T-helper 2 cell (primary cell): ENCODE measurements around the gene PTPRK.

Source experiments
- DNase-seq, 5 experiments: peaks; one replicate each; pipeline versions ENCODE4 v3.0.0 to v3.0.0-alpha.2; 2012 to 2022

PTPRK gene

GRCh38 chr6:127997496-127998164, 522.8 kb downstream of the PTPRK start:
- no peak for DNase-seq

DNA sequence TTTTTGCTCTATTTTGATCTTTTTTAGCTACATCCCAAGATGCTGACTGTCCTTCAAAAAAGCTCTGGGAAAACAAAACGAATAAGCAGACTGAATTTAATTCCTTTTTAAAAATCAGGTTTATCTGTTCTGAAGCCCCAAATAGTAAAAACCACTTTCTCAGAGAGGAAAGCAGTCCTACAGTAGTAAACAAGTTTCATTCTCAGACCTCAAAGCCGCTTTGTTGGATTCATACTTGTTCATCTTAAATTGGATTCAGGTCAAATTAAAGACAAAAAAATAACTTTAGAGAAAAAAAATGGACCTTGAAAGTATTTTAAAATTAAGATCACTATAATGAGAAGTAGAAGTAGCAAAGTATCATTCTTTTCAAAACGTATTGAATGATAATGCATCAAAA, 523.5 kb downstream of the PTPRK start:
- no peak for DNase-seq

- no peak for DNase-seq
Measured at GRCh38 chr6:127992144-127992543, 528.3 kb downstream of the PTPRK start.

DNA sequence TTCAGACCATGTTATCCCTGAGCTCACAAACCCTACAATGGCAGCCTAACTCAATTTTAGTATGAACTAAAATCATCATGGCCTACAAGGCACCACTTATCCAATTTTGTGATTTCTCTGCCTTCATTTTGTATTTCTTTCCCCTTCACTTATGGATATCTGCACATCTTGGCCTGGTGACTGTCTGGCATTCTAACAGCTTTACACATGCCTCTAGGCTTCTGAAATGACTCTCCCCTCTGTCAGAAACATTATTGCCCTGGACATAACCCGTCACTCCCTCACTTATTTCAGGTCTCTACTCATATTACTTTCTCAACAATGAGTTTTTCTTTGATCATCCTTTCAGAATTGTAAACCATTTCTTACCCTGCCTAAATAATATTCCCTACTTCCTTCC, 530.3 kb downstream of the PTPRK start:
- DNase-seq, result no peak

DNA sequence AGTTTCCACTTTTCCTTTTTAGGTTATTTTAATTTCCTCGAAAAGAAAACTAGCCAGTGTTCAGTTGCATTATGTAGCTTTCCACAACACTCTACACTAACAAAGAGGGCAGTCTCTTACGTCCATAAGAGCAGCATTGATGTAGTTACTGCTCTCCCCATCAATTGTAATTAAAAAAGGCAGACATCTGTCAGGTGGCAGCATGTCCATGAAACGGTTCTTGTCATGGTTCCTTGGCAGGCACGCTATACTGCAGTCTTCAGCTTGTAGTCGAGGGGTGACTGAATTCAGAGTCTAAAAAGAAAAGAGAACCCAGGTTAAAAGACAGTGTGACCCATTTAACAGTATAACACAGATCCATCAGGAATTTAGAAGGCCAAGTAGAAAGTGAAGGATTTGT, 539.4 kb downstream of the PTPRK start:
- no peak for DNase-seq

- peak in 2 of 5 experiments; percentile 31 to 38 for DNase-seq
Measured at GRCh38 chr6:127978185-127978584, 542.2 kb downstream of the PTPRK start.

- no peak for DNase-seq
Measured at GRCh38 chr6:127976796-127977195, 543.6 kb downstream of the PTPRK start.

- DNase-seq, result no peak
Measured at GRCh38 chr6:127976111-127976510, 544.3 kb downstream of the PTPRK start.

GRCh38 chr6:127972815-127973214, 547.6 kb downstream of the PTPRK start:
- peak in 2 of 5 experiments; percentile 19 to 74 for DNase-seq

GRCh38 chr6:127971945-127972391, 548.4 kb downstream of the PTPRK start:
- peak in 4 of 5 experiments; percentile 17 to 99 (median 56) for DNase-seq

- DNase-seq, result peak in 1 of 5 experiments; percentile 43
Measured at GRCh38 chr6:127971386-127971785, 549.0 kb downstream of the PTPRK start.

- DNase-seq, result peak in 1 of 5 experiments; percentile 64
Measured at GRCh38 chr6:127969701-127970100, 550.7 kb downstream of the PTPRK start.

DNA sequence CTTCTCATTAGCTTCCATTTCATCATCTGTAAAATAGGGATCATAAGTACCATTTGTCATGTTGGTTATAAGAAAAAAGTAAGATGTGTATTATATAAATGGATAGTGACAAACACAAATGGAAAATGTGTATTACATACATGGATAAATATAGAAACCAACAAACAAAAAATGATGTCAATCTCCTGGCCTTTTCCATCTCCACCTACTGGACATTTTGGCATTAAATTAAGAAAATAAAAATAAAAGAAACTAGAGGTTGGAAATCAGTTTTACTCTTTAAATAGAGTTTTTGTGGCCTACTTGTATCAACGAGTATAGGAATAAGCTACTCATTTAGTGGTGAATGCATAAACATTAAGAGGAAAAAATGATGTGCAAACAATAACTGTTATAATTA, 552.0 kb downstream of the PTPRK start:
- no peak for DNase-seq

DNA sequence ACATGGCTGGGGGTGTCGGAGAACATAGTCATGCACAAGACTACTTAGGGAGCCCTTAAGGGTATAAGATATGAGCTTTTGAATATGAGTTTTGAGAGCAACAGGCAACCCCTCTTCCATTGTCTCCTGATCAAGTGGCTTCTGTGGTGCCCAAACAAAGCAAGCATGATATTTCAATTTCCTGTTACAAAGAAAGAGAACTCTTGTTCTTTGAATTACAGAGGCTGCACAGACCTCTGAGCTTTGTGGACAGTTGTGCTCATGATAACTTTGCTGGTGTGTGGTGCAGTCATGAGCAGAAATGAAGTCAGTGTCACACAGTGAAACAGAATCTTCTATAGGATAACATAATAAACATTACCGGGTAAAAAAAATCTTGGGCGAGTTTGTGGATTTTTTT, 552.7 kb downstream of the PTPRK start:
- peak in 1 of 5 experiments; percentile 90 for DNase-seq

DNA sequence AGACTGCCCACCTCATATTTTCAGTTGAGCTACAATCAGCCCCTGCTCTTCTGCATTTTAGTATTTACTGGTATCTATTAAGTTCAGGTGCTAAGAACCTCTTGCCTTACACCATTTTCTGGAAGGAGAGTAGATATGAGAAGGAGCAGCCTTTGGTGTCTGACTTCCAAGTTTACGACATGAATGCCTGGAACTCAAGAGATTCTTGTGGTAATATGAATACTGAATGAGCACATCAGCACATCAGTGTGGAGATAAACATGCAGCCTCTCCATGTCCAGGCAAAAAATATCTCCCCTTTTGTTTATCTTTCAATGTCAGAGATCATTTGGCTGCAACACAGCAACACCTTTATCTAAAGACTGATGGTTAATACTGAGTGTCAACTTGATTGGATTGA, 553.8 kb downstream of the PTPRK start:
- DNase-seq, result no peak

DNA sequence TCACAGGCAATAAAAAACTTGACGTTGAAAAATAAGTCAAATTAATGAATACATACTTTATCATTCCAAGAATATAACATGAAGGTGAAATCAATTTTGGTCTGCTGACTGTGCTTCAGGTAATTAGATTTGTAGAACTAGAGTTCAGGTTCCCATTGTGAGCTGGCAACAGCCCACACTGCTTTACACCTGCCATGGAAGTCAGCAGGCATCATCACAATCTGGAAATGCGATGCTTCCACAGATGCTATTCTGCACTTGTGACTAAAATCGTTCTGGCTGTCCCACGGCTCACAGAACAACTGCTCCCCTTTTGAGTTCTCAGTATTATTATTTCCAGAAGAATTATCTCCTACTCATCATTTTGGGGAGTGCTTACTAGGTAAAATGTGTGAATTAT, 556.9 kb downstream of the PTPRK start:
- no peak for DNase-seq

- no peak for DNase-seq
Measured at GRCh38 chr6:127959869-127960268, 560.5 kb downstream of the PTPRK start.

GRCh38 chr6:127956956-127957355, 563.4 kb downstream of the PTPRK start:
- no peak for DNase-seq

DNA sequence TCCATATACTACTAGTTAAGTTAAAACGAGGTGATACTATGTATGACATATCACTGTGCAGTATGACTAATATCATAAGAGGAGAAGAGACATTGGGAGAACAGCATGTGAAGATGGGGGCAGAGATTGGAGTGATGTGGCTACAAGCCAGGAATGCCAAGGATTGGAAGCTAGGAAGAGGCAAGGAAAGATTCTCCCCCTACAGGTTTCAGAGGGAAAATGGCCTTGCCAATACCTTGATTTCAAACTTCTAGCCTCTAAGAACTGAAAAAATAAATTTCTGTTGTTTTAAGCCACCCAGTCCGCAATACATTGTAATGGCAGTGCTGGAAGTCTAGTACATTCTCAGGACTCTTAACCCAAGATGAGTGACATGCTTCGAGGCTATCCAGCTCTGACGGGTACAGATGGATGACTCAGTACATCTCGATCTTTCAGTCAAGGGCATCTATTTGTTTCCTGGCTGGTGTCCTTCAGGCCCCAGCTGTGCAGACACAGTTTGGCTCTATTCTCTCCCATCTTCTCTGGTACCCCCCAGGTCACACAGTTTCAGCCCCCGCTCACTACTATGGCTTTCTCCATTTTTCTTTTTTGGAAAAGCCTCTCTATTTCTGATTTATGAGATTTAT, 564.0 kb downstream of the PTPRK start:
- no peak for DNase-seq

- DNase-seq, result no peak
Measured at GRCh38 chr6:127954082-127954481, 566.3 kb downstream of the PTPRK start.

GRCh38 chr6:127952831-127953230, 567.6 kb downstream of the PTPRK start:
- no peak for DNase-seq

DNA sequence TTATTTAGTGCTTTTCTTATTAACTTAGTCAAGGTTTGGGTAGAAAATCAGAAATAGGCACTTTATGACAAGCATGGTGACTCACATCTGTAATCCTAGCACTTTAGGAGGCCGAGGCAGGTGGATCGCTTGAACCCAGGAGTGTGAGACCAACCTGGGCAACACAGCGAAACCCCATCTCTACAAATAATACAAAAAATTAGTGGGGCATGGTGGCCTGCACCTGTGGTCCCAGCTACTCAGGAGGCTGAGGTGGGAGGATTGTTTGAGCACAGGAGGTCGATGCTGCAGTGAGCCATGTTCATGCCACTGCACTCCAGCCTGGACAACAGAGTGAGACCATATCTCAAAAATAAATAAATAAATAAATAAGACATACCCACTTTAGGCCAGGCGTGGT, 568.2 kb downstream of the PTPRK start:
- peak in 1 of 5 experiments; percentile 49 for DNase-seq

GRCh38 chr6:127951172-127951917, 569.1 kb downstream of the PTPRK start:
- peak in 2 of 5 experiments; percentile 55 to 90 for DNase-seq
